Body of pancreas (tissue), 4 donors: ENCODE measurements around the gene TRPM2. TPM values are rescaled to one million over a fixed set of nuclear protein-coding genes. Genes with fewer than 3 reads are reported as not detected.

Experiments
- ATAC-seq: fragments of 150-250 bp; one replicate; pipeline ENCODE4 v1.9.1; 2016
- DNase-seq, 4 donors: peaks; one replicate each; pipeline ENCODE4 v3.0.0-alpha.2; 2019
- H3K27ac ChIP-seq, 4 donors: fragments of 200-600 bp; sonication (generic); 1 replicate in 3 of 4; 2 replicates in 1 of 4; pipeline versions ENCODE4 v1.5.1 to v1.6.1; 2016 to 2019; ENCODE audit warnings: mild to moderate bottlenecking in 1 of 4, mixed read lengths in 1 of 4, moderate library complexity in 1 of 4
- H3K27me3 ChIP-seq, 2 donors: fragments of 200-600 bp; sonication (generic); one replicate each; pipeline ENCODE4 v1.6.0; 2016; ENCODE audit warnings: mild to moderate bottlenecking in 1 of 2
- H3K36me3 ChIP-seq, 2 donors: fragments of 200-600 bp; sonication (generic); replicated peaks in 1 of 2; 2 replicates each; pipeline ENCODE4 v1.5.1; 2016; ENCODE audit warnings: low read depth in 2 of 2; ENCODE audit not compliant: insufficient read depth in 1 of 2
- H3K4me1 ChIP-seq: fragments of 200-600 bp; sonication (generic); one replicate; pipeline ENCODE4 v1.6.0; 2016
- H3K4me3 ChIP-seq, 2 donors: fragments of 200-600 bp; sonication (generic); 1 replicate in 1 of 2; 2 replicates in 1 of 2; pipeline ENCODE4 v1.5.1; 2016 to 2019
- H3K9me3 ChIP-seq, 3 donors: fragments of 200-600 bp; sonication (generic); 1 replicate in 2 of 3; 2 replicates in 1 of 3; pipeline ENCODE4 v1.5.1; 2016
- POLR2A ChIP-seq, 3 donors: fragments of 450-650 bp; IDR thresholded peaks; one replicate each; pipeline ENCODE4 v1.6.1; 2016; ENCODE audit warnings: antibody characterized with exemption in 3 of 3, mild to moderate bottlenecking in 2 of 3
- WGBS, 2 donors: methylation state at CpG; one replicate each; pipeline ENCODE4 v1.1.5; 2017; 5-methylcytosine and 5-hydroxymethylcytosine counted together
- intact Hi-C: fragments of 100-400 bp; cut with DNase I; formaldehyde crosslinking; loops from one replicate; pipeline ENCODE4 v1.15.1; 2023
- total RNA-seq, 2 donors: library from RNA; depleted of rRNA; stranded (reverse); fragments of >200 nt; gene quantifications; one replicate each; pipeline ENCODE4 v1.1.0, GENCODE V29; 2016
- TF ChIP-seq, protein P1 (sequence below), 7 experiments: fragments of 450-650 bp in 4 of 7; fragments of 200-600 bp in 3 of 7; sonication (generic) in 3 of 7; IDR thresholded peaks; one replicate each; pipeline ENCODE4 v1.5.1; 2016 to 2019; ENCODE audit warnings: antibody characterized with exemption in 7 of 7

The TRPM2 gene
- total RNA-seq, 2 donors from 2014 or later = 2.1 to 2.3 TPM

DNA sequence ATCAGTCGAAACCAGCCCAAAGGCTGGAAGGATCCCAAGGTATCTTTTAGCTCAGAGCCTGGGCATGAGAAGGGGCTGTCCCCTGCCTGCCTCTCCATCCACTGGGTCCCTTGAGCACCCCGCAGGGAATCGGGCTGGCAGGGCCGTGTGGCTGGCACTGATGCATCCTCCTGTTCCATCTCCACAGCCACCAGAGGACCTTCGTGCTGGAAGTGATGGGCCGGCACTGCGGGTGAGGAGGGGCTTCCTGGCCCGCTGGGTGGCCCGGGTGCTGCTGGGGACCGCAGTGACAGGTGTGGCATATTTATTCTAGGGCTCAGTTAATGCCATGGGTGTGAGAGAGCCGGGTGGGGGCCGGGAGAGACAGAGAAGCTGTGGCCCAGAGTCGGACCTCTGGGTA is 40.0 kb upstream of the TRPM2 start:
- Histone ChIP-seq H3K27me3 (no peaks in the 10 kb centered on the region), H3K36me3 (peaks cover 0 to 12% of the 10 kb centered on the region in 2 donors), H3K4me3 (no peak overlapping the region), H3K9me3 (no peaks in the 10 kb centered on the region), H3K27ac (no peak overlapping the region), H3K4me1 (no peaks in the 10 kb centered on the region)
- TF ChIP-seq, protein P1, sequence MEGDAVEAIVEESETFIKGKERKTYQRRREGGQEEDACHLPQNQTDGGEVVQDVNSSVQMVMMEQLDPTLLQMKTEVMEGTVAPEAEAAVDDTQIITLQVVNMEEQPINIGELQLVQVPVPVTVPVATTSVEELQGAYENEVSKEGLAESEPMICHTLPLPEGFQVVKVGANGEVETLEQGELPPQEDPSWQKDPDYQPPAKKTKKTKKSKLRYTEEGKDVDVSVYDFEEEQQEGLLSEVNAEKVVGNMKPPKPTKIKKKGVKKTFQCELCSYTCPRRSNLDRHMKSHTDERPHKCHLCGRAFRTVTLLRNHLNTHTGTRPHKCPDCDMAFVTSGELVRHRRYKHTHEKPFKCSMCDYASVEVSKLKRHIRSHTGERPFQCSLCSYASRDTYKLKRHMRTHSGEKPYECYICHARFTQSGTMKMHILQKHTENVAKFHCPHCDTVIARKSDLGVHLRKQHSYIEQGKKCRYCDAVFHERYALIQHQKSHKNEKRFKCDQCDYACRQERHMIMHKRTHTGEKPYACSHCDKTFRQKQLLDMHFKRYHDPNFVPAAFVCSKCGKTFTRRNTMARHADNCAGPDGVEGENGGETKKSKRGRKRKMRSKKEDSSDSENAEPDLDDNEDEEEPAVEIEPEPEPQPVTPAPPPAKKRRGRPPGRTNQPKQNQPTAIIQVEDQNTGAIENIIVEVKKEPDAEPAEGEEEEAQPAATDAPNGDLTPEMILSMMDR (IDR thresholded peaks at IDR 0.05) = no peak
- no peak for TF ChIP-seq POLR2A (IDR thresholded peaks at IDR 0.05)
- ATAC-seq = no peak
- no peak for DNase-seq
- intact Hi-C loops = loop anchor here (10.0 kb wide), 1 partner anchor 49 kb away; the partner anchor contains the start of gene DNMT3L
- whole genome bisulfite sequencing, 2 donors = 88 to 98% methylated on average over 5 to 13 of the region's 13 CpGs

GRCh38 chr21:44314128-44314527 is 39.3 kb upstream of the TRPM2 start:
- Histone ChIP-seq H3K9me3 (no peaks in the 10 kb centered on the region), H3K27me3 (no peaks in the 10 kb centered on the region), H3K4me3 (no peak overlapping the region), H3K27ac (no peak overlapping the region), H3K4me1 (no peaks in the 10 kb centered on the region), H3K36me3 (peaks cover 0 to 12% of the 10 kb centered on the region in 2 donors)
- no peak for DNase-seq
- ATAC-seq = no peak
- TF ChIP-seq, protein P1 (IDR thresholded peaks at IDR 0.05) = no peak
- no peak for TF ChIP-seq POLR2A (IDR thresholded peaks at IDR 0.05)
- 88 to 97% methylated on average over 7 to 13 of the region's 15 CpGs for WGBS, 2 donors
- intact Hi-C loops = loop anchor here (10.0 kb wide), 1 partner anchor 49 kb away; the partner anchor contains the start of gene DNMT3L

GRCh38 chr21:44314561-44314960 is 38.9 kb upstream of the TRPM2 start:
- whole genome bisulfite sequencing, 2 donors = 96 to 100% methylated on average over 3 to 9 of the region's 11 CpGs
- intact Hi-C loops = loop anchor here (10.0 kb wide), 1 partner anchor 50 kb away; the partner anchor contains the start of gene DNMT3L
- no peaks in the 10 kb centered on the region for H3K27me3 ChIP-seq
- TF ChIP-seq, protein P1 (IDR thresholded peaks at IDR 0.05) = no peak
- TF ChIP-seq POLR2A (IDR thresholded peaks at IDR 0.05) = no peak
- H3K4me3 ChIP-seq = no peak overlapping the region
- H3K4me1 ChIP-seq = no peaks in the 10 kb centered on the region
- no peak overlapping the region for H3K27ac ChIP-seq
- ATAC-seq (no peak), DNase-seq (no peak)
- H3K36me3 ChIP-seq = peaks cover 0 to 12% of the 10 kb centered on the region in 2 donors
- no peaks in the 10 kb centered on the region for H3K9me3 ChIP-seq

DNA sequence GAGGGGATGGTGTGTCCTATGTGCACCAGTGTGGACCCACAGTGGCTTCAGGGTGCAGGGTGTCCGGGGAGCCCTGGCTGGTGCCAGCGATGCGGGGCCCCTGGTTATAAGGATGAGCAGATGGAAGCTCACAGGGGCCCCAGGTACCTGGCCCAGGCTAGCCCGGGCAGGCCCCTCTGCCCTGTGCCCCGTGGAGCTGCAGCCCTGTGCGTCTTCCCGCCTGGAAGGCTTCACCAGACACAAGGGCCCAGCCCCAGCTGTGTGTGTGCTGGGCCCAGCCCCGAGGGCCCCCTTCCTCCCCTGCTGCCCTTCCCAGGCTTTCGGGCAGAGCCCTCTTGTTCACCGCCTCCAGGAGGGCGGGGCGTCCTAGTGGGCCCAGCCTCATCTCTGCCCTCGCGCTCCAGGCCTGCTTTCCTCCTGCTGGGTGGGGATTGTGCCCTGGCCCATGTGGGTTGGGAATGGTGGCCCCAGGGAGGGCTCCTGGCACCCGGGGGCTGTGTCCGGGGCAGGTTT is 37.7 kb upstream of the TRPM2 start:
- DNase-seq (no peak), ATAC-seq (no peak)
- 91% methylated on average over 13 of the region's 16 CpGs; no CpG with 5 or more reads in 1 of the 2 donors for WGBS, 2 donors
- TF ChIP-seq, protein P1 (IDR thresholded peaks at IDR 0.05) = no peak
- TF ChIP-seq POLR2A (IDR thresholded peaks at IDR 0.05) = no peak
- H3K4me1 ChIP-seq = no peaks in the 10 kb centered on the region
- intact Hi-C loops = loop anchor here (10.0 kb wide), 1 partner anchor 51 kb away; the partner anchor contains the start of gene DNMT3L
- H3K36me3 ChIP-seq = peaks cover 0 to 12% of the 10 kb centered on the region in 2 donors
- H3K27ac ChIP-seq = no peak overlapping the region
- H3K4me3 ChIP-seq = no peak overlapping the region
- no peaks in the 10 kb centered on the region for H3K27me3 ChIP-seq
- no peaks in the 10 kb centered on the region for H3K9me3 ChIP-seq
